Gastrocnemius medialis (tissue), 4 donors: ENCODE results near the gene CROCC. TPM values are rescaled to one million over a fixed set of nuclear protein-coding genes. Genes with fewer than 3 reads are reported as not detected.
A peak's percentile ranks its signal among the peaks of the same experiment; 100 is the strongest.
"Not testable (repeated sequence)": the region's sequence is repeated elsewhere in the genome, so short reads cannot be mapped to it uniquely, and the experiment has no call there.

ENCODE experiments used
- ATAC-seq, 2 donors: fragments of 150-250 bp; one replicate each; pipeline ENCODE4 v1.9.1; 2016
- DNase-seq, 2 donors: peaks; one replicate each; pipeline ENCODE4 v3.0.0-alpha.2; 2019
- H3K27ac ChIP-seq, 4 donors: fragments of 200-600 bp; sonication (generic); 1 replicate in 1 of 4; 2 replicates in 3 of 4; pipeline ENCODE4 v1.5.1; 2016 to 2018; ENCODE audit warnings: mild to moderate bottlenecking in 2 of 4, moderate library complexity in 1 of 4
- H3K27me3 ChIP-seq, 3 donors: fragments of 200-600 bp; sonication (generic) in 2 of 3; 1 replicate in 1 of 3; 2 replicates in 2 of 3; pipeline versions ENCODE4 v1.5.1 to v1.6.0; 2016 to 2019; ENCODE audit warnings: mild to moderate bottlenecking in 1 of 3, moderate library complexity in 1 of 3
- H3K36me3 ChIP-seq, 2 donors: fragments of 200-600 bp; sonication (generic) in 1 of 2; one replicate each; pipeline ENCODE4 v1.5.1; 2017 to 2018
- H3K4me1 ChIP-seq, 2 donors: fragments of 200-600 bp; sonication (generic) in 1 of 2; one replicate each; pipeline ENCODE4 v1.5.1; 2016 to 2017; ENCODE audit warnings: mild to moderate bottlenecking in 2 of 2
- H3K4me3 ChIP-seq, 4 donors: fragments of 200-600 bp; sonication (generic) in 3 of 4; 1 replicate in 1 of 4; 2 replicates in 3 of 4; pipeline ENCODE4 v1.5.1; 2016 to 2019; ENCODE audit warnings: mild to moderate bottlenecking in 2 of 4
- H3K9me3 ChIP-seq, 3 donors: fragments of 200-600 bp; sonication (generic) in 2 of 3; 1 replicate in 1 of 3; 2 replicates in 2 of 3; pipeline ENCODE4 v1.5.1; 2016 to 2019
- CTCF ChIP-seq, 5 experiments: fragments of 450-650 bp in 3 of 5; fragments of 200-600 bp in 2 of 5; sonication (generic) in 2 of 5; IDR thresholded peaks in 4 of 5; conservative IDR thresholded peaks in 1 of 5; 1 replicate in 4 of 5; 2 replicates in 1 of 5; pipeline ENCODE4 v1.5.1; 2016 to 2019; ENCODE audit warnings: antibody characterized with exemption in 5 of 5, mild to moderate bottlenecking in 3 of 5, moderate library complexity in 3 of 5
- POLR2A ChIP-seq, 2 donors: fragments of 450-650 bp; IDR thresholded peaks; one replicate each; pipeline ENCODE4 v1.6.1; 2017; ENCODE audit warnings: antibody characterized with exemption in 2 of 2, mild to moderate bottlenecking in 2 of 2, moderate library complexity in 2 of 2
- in situ Hi-C, 4 donors: fragments of 200-750 bp; cut with MboI; loops; one replicate each; pipeline versions ENCODE4 v1.15.0 to v1.8.0; 2017; ENCODE audit warnings: low sequenced_read_pairs in 4 of 4
- intact Hi-C: fragments of 100-400 bp; cut with DNase I; formaldehyde crosslinking; loops from one replicate; pipeline ENCODE4 v1.15.1; 2023; ENCODE audit warnings: low total_unique reads
- total RNA-seq, 4 donors: library from RNA; depleted of rRNA; stranded (reverse); fragments of >200 nt; gene quantifications; one replicate each; pipeline versions ENCODE4 v1.1.0 to v1.2.3, GENCODE V29; 2016

Gene CROCC
- total RNA-seq, 4 donors from 2014 or later, result 3.0 to 8.0 (median 5.3) TPM

GRCh38 chr1:16894338-16894737, 27.4 kb upstream of the CROCC start:
- DNase-seq, H3K27ac ChIP-seq, ATAC-seq, in situ Hi-C loops, H3K9me3 ChIP-seq, intact Hi-C loops, H3K27me3 ChIP-seq, H3K4me3 ChIP-seq, H3K36me3 ChIP-seq: not testable (repeated sequence)
- peaks cover 19 to 25% of the 10 kb centered on the region in 2 donors for H3K4me1 ChIP-seq

- H3K9me3 ChIP-seq, in situ Hi-C loops, H3K36me3 ChIP-seq, H3K27me3 ChIP-seq, ATAC-seq, DNase-seq, intact Hi-C loops: not testable (repeated sequence)
- H3K4me3 ChIP-seq, result peak overlapping the region; percentile 36 to 59 (median 58)
- H3K27ac ChIP-seq, result peak overlapping the region; percentile 80 to 87 (median 84)
- H3K4me1 ChIP-seq, result peaks cover 17 to 25% of the 10 kb centered on the region in 2 donors
Measured at GRCh38 chr1:16895233-16895597, 26.5 kb upstream of the CROCC start.

- peak; percentile 85 to 98 for DNase-seq
- peak within 1 kb of the TSS; percentile 39 to 59 (median 58) for H3K4me3 ChIP-seq
Measured at GRCh38 chr1:16895598-16896315, 26.0 kb upstream of the CROCC start, which contains the start of gene RNU1-2. Gene RNU1-2 (plus strand): TSS chr1:16895980.

GRCh38 chr1:16896316-16897055, 25.2 kb upstream of the CROCC start:
- peak overlapping the region; percentile 76 to 87 (median 82) for H3K27ac ChIP-seq
- ATAC-seq, DNase-seq, H3K36me3 ChIP-seq, H3K9me3 ChIP-seq, H3K27me3 ChIP-seq, in situ Hi-C loops: not testable (repeated sequence)
- H3K4me3 ChIP-seq, result peak overlapping the region; percentile 37 to 58 (median 46)
- intact Hi-C loops, result loop anchor here (1.0 kb wide), 1 partner anchor 8 kb away; no protein-coding TSS in a partner anchor
- H3K4me1 ChIP-seq, result peaks cover 17 to 25% of the 10 kb centered on the region in 2 donors

More at GRCh38 chr1:16895598-16896315, 26.0 kb upstream of the CROCC start, which contains the start of gene RNU1-2:
- intact Hi-C loops, result loop anchor here (1.0 kb wide), 1 partner anchor 9 kb away; no protein-coding TSS in a partner anchor
- Histone ChIP-seq H3K4me1 (peaks cover 17 to 25% of the 10 kb centered on the region in 2 donors), H3K27ac (peak within 1 kb of the TSS; percentile 80 to 87 (median 84))
- TF ChIP-seq POLR2A (IDR thresholded peaks at IDR 0.05), result peak; percentile 64 to 99
- in situ Hi-C loops, H3K27me3 ChIP-seq, H3K9me3 ChIP-seq, H3K36me3 ChIP-seq: not testable (repeated sequence)
- peak; percentile 100 for ATAC-seq

GRCh38 chr1:16897653-16898052, 24.1 kb upstream of the CROCC start:
- intact Hi-C loops, H3K27me3 ChIP-seq, H3K4me3 ChIP-seq, DNase-seq, in situ Hi-C loops, H3K9me3 ChIP-seq, H3K36me3 ChIP-seq, ATAC-seq: not testable (repeated sequence)
- Histone ChIP-seq H3K4me1 (peaks cover 17 to 25% of the 10 kb centered on the region in 2 donors), H3K27ac (peak overlapping the region in 2 of 4 donors; percentile 47 to 59)

- H3K27ac ChIP-seq, result peak overlapping the region; percentile 35 to 59 (median 44)
- DNase-seq, H3K27me3 ChIP-seq, ATAC-seq, H3K4me3 ChIP-seq, in situ Hi-C loops, H3K36me3 ChIP-seq, H3K9me3 ChIP-seq, intact Hi-C loops: not testable (repeated sequence)
- H3K4me1 ChIP-seq, result peaks cover 22 to 28% of the 10 kb centered on the region in 2 donors
Measured at GRCh38 chr1:16898298-16898697, 23.4 kb upstream of the CROCC start.

GRCh38 chr1:16899020-16899419, 22.7 kb upstream of the CROCC start:
- ATAC-seq, H3K9me3 ChIP-seq, in situ Hi-C loops, intact Hi-C loops, H3K4me3 ChIP-seq, H3K27me3 ChIP-seq, H3K36me3 ChIP-seq: not testable (repeated sequence)
- peaks cover 26 to 31% of the 10 kb centered on the region in 2 donors for H3K4me1 ChIP-seq
- DNase-seq, result peak in 1 of 2 donors; percentile 70
- H3K27ac ChIP-seq, result peak overlapping the region; percentile 35 to 59 (median 44)

- intact Hi-C loops (loop anchor here (10.0 kb wide), 1 partner anchor 406 kb away; no protein-coding TSS in a partner anchor), in situ Hi-C loops (no loop called here)
- H3K9me3 ChIP-seq, result no peaks in the 10 kb centered on the region
- H3K27ac ChIP-seq, result no peak overlapping the region
- ATAC-seq (no peak), DNase-seq (no peak)
- TF ChIP-seq CTCF (IDR thresholded peaks at IDR 0.05 in 4 of 5, conservative IDR thresholded peaks at IDR 0.05 in 1 of 5) (no peak), POLR2A (IDR thresholded peaks at IDR 0.05) (no peak)
- no peaks in the 10 kb centered on the region for H3K36me3 ChIP-seq
- peaks cover 31 to 36% of the 10 kb centered on the region in 2 donors for H3K4me1 ChIP-seq
- H3K4me3 ChIP-seq, result no peak overlapping the region
- H3K27me3 ChIP-seq, result no peaks in the 10 kb centered on the region
Measured at GRCh38 chr1:16900751-16901150, 21.0 kb upstream of the CROCC start.

GRCh38 chr1:16901371-16901770, 20.4 kb upstream of the CROCC start:
- H3K4me1 ChIP-seq, result peaks cover 30 to 37% of the 10 kb centered on the region in 2 donors
- H3K27ac ChIP-seq, H3K9me3 ChIP-seq, DNase-seq, H3K27me3 ChIP-seq, ATAC-seq, H3K36me3 ChIP-seq, in situ Hi-C loops, H3K4me3 ChIP-seq: not testable (repeated sequence)
- intact Hi-C loops, result loop anchor here (10.0 kb wide), 1 partner anchor 407 kb away; no protein-coding TSS in a partner anchor
